Osteoblast (primary cell): ENCODE measurements around the gene CDC27. TPM values are rescaled to one million over a fixed set of nuclear protein-coding genes. Genes with fewer than 3 reads are reported as not detected.
"Not testable (repeated sequence)": the region's sequence is repeated elsewhere in the genome, so short reads cannot be mapped to it uniquely, and the experiment has no call there.

Experiments used
- DNase-seq: peaks from one replicate; pipeline ENCODE4 v3.0.0; 2011; ENCODE audit warnings: low spot score, mixed read lengths; ENCODE audit not compliant: insufficient read length; ENCODE audit errors: missing footprints
- H2AFZ ChIP-seq: 2 replicates; pipeline ENCODE4 v1.6.0; 2011; ENCODE audit warnings: mild to moderate bottlenecking, low read length
- H3K27ac ChIP-seq: 2 replicates; pipeline ENCODE4 v1.5.1; 2011; ENCODE audit warnings: mild to moderate bottlenecking, low read depth, low read length, moderate library complexity
- H3K27me3 ChIP-seq: 2 replicates; pipeline ENCODE4 v1.6.0; 2012; ENCODE audit warnings: mild to moderate bottlenecking, control low read depth, inconsistent platforms, low read length, moderate library complexity; ENCODE audit not compliant: insufficient read depth
- H3K36me3 ChIP-seq: 2 replicates; pipeline ENCODE4 v1.5.1; 2011; ENCODE audit warnings: mild to moderate bottlenecking, low read length, control low read depth, moderate library complexity; ENCODE audit not compliant: insufficient read depth
- H3K4me1 ChIP-seq: 2 replicates; pipeline ENCODE4 v1.5.1; 2011; ENCODE audit warnings: mild to moderate bottlenecking, low read length, control low read depth, moderate library complexity; ENCODE audit not compliant: insufficient read depth
- H3K4me2 ChIP-seq: 2 replicates; pipeline ENCODE4 v1.6.0; 2011; ENCODE audit warnings: mild to moderate bottlenecking, low read length; ENCODE audit not compliant: insufficient read depth
- H3K4me3 ChIP-seq: fragments of 200-600 bp; sonication (generic); 3 replicates; pipeline ENCODE4 v1.5.1; 2012; ENCODE audit warnings: mild to moderate bottlenecking, low read length, inconsistent platforms; ENCODE audit not compliant: insufficient read depth
- H3K79me2 ChIP-seq: 2 replicates; pipeline ENCODE4 v1.6.0; 2012; ENCODE audit warnings: mild to moderate bottlenecking, low read length, control low read depth, inconsistent platforms; ENCODE audit not compliant: insufficient read depth
- H3K9me3 ChIP-seq: 2 replicates; pipeline ENCODE4 v1.5.1; 2011; ENCODE audit warnings: low read depth, low read length, control low read depth
- H4K20me1 ChIP-seq: 2 replicates; pipeline ENCODE4 v1.6.0; 2012; ENCODE audit warnings: mild to moderate bottlenecking, low read length, control low read depth; ENCODE audit not compliant: insufficient read depth
- total RNA-seq: library from RNA; depleted of rRNA; stranded (reverse); fragments of >200 nt; gene quantifications from 2 replicates; pipeline ENCODE4 v1.2.3, GENCODE V29; 2012
- TF ChIP-seq, protein P1 (sequence below): IDR thresholded peaks from 2 replicates; pipeline ENCODE4 v1.5.1; 2011; ENCODE audit warnings: mild to moderate bottlenecking, low read depth, low read length, moderate library complexity; ENCODE audit errors: extremely low read depth

The CDC27 gene
- total RNA-seq, 1 donor, result 80.3 TPM

DNA sequence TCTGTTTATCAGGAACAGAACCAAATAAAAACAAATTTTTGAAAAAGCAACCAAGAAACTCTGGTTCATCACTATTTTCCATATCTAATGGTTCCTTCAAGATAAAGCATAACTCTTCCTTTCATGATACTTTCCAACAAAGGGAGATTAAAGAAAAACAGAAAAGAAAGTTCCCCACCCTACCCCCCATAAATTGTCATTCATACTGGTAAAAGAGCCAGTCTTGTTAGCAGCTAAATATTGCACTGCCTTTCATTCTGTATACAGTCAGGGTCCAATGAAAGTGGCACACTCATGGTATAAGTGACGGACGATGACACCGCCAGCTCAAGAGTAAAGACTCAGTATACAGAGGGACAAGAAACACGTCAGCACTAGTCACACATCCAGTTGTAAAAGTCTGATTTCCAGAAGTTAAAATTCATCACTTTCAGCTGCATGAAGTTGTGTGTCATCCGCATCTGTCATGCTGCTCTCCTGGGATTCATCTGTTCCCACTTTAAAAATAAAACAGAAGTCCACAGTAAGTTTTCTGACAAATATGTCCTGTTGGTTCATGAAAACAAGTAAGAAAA is 68.5 kb downstream of the CDC27 start:
- DNase-seq, result peak; percentile 55
- Histone ChIP-seq H2AFZ (no peak overlapping the region), H4K20me1 (peaks cover 14% of the 10 kb centered on the region), H3K4me1 (peaks cover 19% of the 10 kb centered on the region), H3K27ac (peak overlapping the region; percentile 63), H3K4me2 (no peak overlapping the region), H3K36me3 (peaks cover 58% of the 10 kb centered on the region), H3K9me3 (no peaks in the 10 kb centered on the region), H3K79me2 (no peaks in the 10 kb centered on the region), H3K4me3 (no peak overlapping the region), H3K27me3 (no peaks in the 10 kb centered on the region)
- TF ChIP-seq, protein P1, sequence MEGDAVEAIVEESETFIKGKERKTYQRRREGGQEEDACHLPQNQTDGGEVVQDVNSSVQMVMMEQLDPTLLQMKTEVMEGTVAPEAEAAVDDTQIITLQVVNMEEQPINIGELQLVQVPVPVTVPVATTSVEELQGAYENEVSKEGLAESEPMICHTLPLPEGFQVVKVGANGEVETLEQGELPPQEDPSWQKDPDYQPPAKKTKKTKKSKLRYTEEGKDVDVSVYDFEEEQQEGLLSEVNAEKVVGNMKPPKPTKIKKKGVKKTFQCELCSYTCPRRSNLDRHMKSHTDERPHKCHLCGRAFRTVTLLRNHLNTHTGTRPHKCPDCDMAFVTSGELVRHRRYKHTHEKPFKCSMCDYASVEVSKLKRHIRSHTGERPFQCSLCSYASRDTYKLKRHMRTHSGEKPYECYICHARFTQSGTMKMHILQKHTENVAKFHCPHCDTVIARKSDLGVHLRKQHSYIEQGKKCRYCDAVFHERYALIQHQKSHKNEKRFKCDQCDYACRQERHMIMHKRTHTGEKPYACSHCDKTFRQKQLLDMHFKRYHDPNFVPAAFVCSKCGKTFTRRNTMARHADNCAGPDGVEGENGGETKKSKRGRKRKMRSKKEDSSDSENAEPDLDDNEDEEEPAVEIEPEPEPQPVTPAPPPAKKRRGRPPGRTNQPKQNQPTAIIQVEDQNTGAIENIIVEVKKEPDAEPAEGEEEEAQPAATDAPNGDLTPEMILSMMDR, result no peak

DNA sequence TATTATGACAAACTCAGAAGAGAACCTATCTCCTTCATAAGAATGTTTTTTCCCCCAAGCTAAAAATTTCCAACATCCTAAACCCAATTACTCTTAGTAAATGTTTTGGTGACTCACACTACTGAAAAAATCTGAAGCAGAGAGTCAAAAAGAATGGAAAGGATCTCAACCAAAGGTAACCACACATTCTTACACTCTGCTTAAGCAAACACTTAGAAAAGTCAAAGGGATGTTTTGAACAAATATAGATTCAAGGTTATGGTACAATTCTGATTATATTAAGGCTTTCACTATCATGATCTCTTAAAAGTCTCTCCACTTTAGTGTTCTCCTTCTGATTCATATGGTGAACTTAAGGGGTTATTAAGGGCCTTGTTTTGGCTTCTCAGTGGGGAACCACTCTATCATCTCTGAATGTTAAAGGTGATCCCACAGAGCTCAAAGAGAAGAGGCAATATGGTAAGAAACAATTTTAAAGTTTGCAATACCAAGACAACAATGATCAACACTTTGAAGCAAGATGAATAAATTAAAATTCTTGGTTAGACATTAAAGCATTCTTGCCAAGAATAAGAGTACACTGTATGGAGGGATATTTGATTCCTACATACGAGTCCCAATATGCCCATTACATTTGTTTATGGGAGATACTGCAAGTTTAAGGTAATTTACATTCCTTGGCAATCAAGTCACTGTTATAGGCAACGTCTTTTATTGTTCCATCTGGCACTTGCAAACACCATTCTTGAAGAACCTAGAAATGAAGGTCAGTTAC is 69.2 kb downstream of the CDC27 start:
- peaks cover 14% of the 10 kb centered on the region for H4K20me1 ChIP-seq
- TF ChIP-seq, protein P1, result no peak
- H3K36me3 ChIP-seq, result peaks cover 52% of the 10 kb centered on the region
- peaks cover 19% of the 10 kb centered on the region for H3K4me1 ChIP-seq
- H3K27me3 ChIP-seq, result no peaks in the 10 kb centered on the region
- peak; percentile 62 for DNase-seq
- no peaks in the 10 kb centered on the region for H3K79me2 ChIP-seq
- H3K27ac ChIP-seq, result peak overlapping the region; percentile 63
- peak overlapping the region; percentile 10 for H3K4me2 ChIP-seq
- H3K4me3 ChIP-seq, result no peak overlapping the region
- no peak overlapping the region for H2AFZ ChIP-seq
- no peaks in the 10 kb centered on the region for H3K9me3 ChIP-seq

DNA sequence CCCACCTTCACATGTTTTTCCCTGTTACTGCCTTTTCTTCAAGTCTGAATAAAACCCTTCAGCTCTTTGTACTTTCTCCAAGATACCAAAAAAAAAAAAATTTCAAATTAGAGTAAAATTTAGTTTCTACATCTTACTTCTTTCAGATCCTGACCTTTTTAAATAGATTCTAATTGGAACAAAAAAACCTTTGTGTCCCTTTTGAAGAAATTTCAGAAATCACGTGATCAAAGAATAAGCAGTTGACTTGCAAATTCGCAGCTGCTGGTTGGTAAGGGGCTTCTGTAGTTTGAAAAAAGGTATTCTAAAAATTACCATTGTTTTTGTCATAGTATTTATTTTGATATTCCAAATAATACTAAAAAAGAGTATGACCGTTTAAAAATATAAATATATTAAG is 71.7 kb downstream of the CDC27 start:
- H3K4me1 ChIP-seq, result peaks cover 19% of the 10 kb centered on the region
- peaks cover 35% of the 10 kb centered on the region for H3K36me3 ChIP-seq
- H3K9me3 ChIP-seq, result no peaks in the 10 kb centered on the region
- H3K79me2 ChIP-seq, result no peaks in the 10 kb centered on the region
- H2AFZ ChIP-seq, result no peak overlapping the region
- H3K4me3 ChIP-seq, result no peak overlapping the region
- no peak overlapping the region for H3K4me2 ChIP-seq
- TF ChIP-seq, protein P1, result no peak
- peaks cover 14% of the 10 kb centered on the region for H4K20me1 ChIP-seq
- DNase-seq, result no peak
- H3K27ac ChIP-seq, result no peak overlapping the region
- no peaks in the 10 kb centered on the region for H3K27me3 ChIP-seq

DNA sequence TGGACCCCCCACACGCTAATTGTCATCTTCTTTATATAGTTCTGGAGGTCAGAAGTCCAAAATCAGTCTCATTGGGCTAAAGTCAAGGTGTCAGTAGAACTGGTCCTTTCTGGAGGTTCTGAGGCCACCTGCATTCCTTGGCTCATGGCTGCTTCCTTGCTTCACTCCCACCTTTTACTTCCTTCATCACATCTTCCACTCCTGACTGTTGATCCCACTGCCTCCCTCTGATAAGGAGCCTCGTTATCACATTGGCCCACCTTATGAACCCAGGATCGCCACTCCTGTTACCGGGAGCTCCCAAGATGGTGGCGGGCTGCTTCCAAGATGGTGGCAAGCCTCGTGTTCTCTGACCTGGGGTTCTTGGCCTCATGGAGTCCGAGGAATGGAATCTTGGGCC is 83.0 kb downstream of the CDC27 start:
- Histone ChIP-seq H3K79me2 (no peaks in the 10 kb centered on the region), H4K20me1 (no peaks in the 10 kb centered on the region), H3K36me3 (no peaks in the 10 kb centered on the region), H3K27ac (no peak overlapping the region), H3K4me1 (no peaks in the 10 kb centered on the region), H3K4me2 (no peak overlapping the region), H3K9me3 (no peaks in the 10 kb centered on the region), H2AFZ (no peak overlapping the region), H3K4me3 (no peak overlapping the region), H3K27me3 (peaks cover 3% of the 10 kb centered on the region)
- no peak for DNase-seq
- TF ChIP-seq, protein P1, result no peak

DNA sequence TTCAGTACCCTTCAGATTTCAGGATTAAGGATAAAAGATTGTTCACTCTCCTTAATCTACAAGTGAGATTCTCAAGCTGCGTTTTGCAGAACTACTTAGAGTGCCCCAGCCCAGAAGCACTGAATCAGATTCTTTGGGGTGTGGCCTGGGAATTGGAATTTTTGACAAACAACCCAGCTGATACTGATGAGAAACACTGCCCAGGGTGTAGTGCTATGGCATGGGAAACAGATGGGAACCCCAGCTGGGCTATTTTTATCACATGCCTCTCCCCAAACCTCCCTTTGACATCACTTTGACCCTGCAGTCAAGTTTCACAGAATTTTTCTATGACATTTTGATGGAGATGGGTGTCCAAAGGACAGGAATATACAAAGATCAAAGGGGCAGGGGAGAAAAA is 83.8 kb downstream of the CDC27 start:
- not testable (repeated sequence) for H3K4me1 ChIP-seq, H3K36me3 ChIP-seq, H3K9me3 ChIP-seq, H2AFZ ChIP-seq, H3K4me3 ChIP-seq, H4K20me1 ChIP-seq, H3K79me2 ChIP-seq, H3K4me2 ChIP-seq, DNase-seq, H3K27me3 ChIP-seq, H3K27ac ChIP-seq
